Ovary (tissue), 9 donors: Measurements from ENCODE around the gene CALCB. TPM values are rescaled to one million over a fixed set of nuclear protein-coding genes. Genes with fewer than 3 reads are reported as not detected.

ENCODE experiments used
- DNase-seq, 5 donors: peaks; one replicate each; pipeline ENCODE4 v3.0.0-alpha.2; 2019 to 2020
- H3K27ac ChIP-seq, 2 donors: fragments of 200-600 bp; one replicate each; pipeline versions ENCODE4 v1.5.1 to v1.8.0; 2019 to 2022
- H3K27me3 ChIP-seq: fragments of 200-600 bp; one replicate; pipeline ENCODE4 v1.8.0; 2022
- H3K36me3 ChIP-seq: fragments of 200-600 bp; sonication (generic); one replicate; pipeline ENCODE4 v1.5.1; 2019
- H3K4me1 ChIP-seq: one replicate; pipeline ENCODE4 v1.8.1; 2013; ENCODE audit warnings: mild to moderate bottlenecking, moderate library complexity; ENCODE audit not compliant: insufficient read depth
- H3K4me3 ChIP-seq: fragments of 200-600 bp; sonication (generic); one replicate; pipeline ENCODE4 v1.5.1; 2017
- H3K9me3 ChIP-seq, 2 donors: fragments of 200-600 bp in 1 of 2; sonication (generic) in 1 of 2; one replicate each; pipeline versions ENCODE4 v1.5.1 to v1.8.1; 2013 to 2019; ENCODE audit warnings: mild to moderate bottlenecking in 1 of 2, moderate library complexity in 1 of 2
- EP300 ChIP-seq: sonication (generic); formaldehyde crosslinking; IDR thresholded peaks from one replicate; pipeline ENCODE4 v1.6.1; 2017; ENCODE audit warnings: antibody characterized with exemption
- POLR2A ChIP-seq: fragments of 450-650 bp; IDR thresholded peaks from one replicate; pipeline ENCODE4 v1.6.1; 2017; ENCODE audit warnings: antibody characterized with exemption, mild to moderate bottlenecking, moderate library complexity
- WGBS, 3 donors: extraction: QIAGEN DNeasy Blood & Tissue Kit in 1 of 3; methylation state at CpG; one replicate each; pipeline versions ENCODE4 v1.1.5 to v1.1.7; 2013 to 2017; 5-methylcytosine and 5-hydroxymethylcytosine counted together
- intact Hi-C, 4 donors: fragments of 100-400 bp; cut with DNase I; formaldehyde crosslinking; loops; one replicate each; pipeline versions ENCODE4 v1.11.0 to v1.15.1; 2022 to 2023
- polyA plus RNA-seq, 2 donors: library from polyadenylated mRNA; stranded (reverse); fragments of 200-250 nt in 1 of 2; fragments of 350-450 nt in 1 of 2; fragmentation: Illumina TruSeq in 1 of 2; extraction: RNeasy Lipid Tissue Mini Kit (QIAGEN cat#74804) in 1 of 2; gene quantifications; one replicate each; pipeline ENCODE4 v1.2.3, GENCODE V29; 2013 to 2014
- total RNA-seq, 7 donors: library from RNA; depleted of rRNA in 2 of 7; stranded (reverse); fragments of >200 nt in 2 of 7; fragmentation: NEBNext Ultra II Directional in 3 of 7; extraction: Animal tissue kit (Norgen Biotek cat#: 25700) in 3 of 7; gene quantifications; one replicate each; pipeline versions ENCODE4 v1.1.0 to v1.2.4, GENCODE V29; 2016 to 2023
- TF ChIP-seq, protein P1 (sequence below), 3 donors: fragments of 450-650 bp in 2 of 3; fragments of 200-600 bp in 1 of 3; IDR thresholded peaks; one replicate each; pipeline versions ENCODE4 v1.5.1 to v1.8.0; 2016 to 2022; ENCODE audit warnings: antibody characterized with exemption in 3 of 3, mild to moderate bottlenecking in 1 of 3
- donor health status: DM: no; HTN: no; CAD: no; lungs with moderate emphysema.
- donor health status: DM: no; HTN: no; CAD: no.
- donor health status: Bipolar disorder and iron deficiency.
- donor health status: DM: yes; HTN: yes; CAD: no.
- donor health status: DM: no; HTN: no; CAD: no.
- donor health status: DM: yes; HTN: yes; CAD: no.

Gene CALCB
- total and polyA plus RNA-seq, 9 donors: 0.02 to 0.23 (median 0.08) TPM; not detected in 6

GRCh38 chr11:15072551-15073143 is 746 bp upstream of the CALCB start:
- Histone ChIP-seq H3K27me3 (no peaks in the 10 kb centered on the region), H3K27ac (no peak overlapping the region), H3K9me3 (no peaks in the 10 kb centered on the region), H3K4me3 (no peak overlapping the region), H3K4me1 (peaks cover 1% of the 10 kb centered on the region), H3K36me3 (no peaks in the 10 kb centered on the region)
- TF ChIP-seq POLR2A (no peak), EP300 (no peak)
- TF ChIP-seq, protein P1, sequence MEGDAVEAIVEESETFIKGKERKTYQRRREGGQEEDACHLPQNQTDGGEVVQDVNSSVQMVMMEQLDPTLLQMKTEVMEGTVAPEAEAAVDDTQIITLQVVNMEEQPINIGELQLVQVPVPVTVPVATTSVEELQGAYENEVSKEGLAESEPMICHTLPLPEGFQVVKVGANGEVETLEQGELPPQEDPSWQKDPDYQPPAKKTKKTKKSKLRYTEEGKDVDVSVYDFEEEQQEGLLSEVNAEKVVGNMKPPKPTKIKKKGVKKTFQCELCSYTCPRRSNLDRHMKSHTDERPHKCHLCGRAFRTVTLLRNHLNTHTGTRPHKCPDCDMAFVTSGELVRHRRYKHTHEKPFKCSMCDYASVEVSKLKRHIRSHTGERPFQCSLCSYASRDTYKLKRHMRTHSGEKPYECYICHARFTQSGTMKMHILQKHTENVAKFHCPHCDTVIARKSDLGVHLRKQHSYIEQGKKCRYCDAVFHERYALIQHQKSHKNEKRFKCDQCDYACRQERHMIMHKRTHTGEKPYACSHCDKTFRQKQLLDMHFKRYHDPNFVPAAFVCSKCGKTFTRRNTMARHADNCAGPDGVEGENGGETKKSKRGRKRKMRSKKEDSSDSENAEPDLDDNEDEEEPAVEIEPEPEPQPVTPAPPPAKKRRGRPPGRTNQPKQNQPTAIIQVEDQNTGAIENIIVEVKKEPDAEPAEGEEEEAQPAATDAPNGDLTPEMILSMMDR (IDR thresholded peaks at IDR 0.05): no peak
- intact Hi-C loops: no loop called here
- no peak for DNase-seq
- WGBS, 3 donors: 76 to 80% (median 78%) methylated on average over 22 to 23 of the region's 23 CpGs

- H3K27me3 ChIP-seq: no peaks in the 10 kb centered on the region
- H3K4me3 ChIP-seq: no peak overlapping the region
- 2 to 3% (median 3%) methylated on average over 26 to 33 of the region's 33 CpGs for WGBS, 3 donors
- intact Hi-C loops: no loop called here
- no peaks in the 10 kb centered on the region for H3K36me3 ChIP-seq
- no peaks in the 10 kb centered on the region for H3K9me3 ChIP-seq
- H3K4me1 ChIP-seq: peaks cover 1% of the 10 kb centered on the region
- peak in 4 of 5 donors; percentile 26 to 73 (median 34) for DNase-seq
- no peak overlapping the region for H3K27ac ChIP-seq
- no peak for TF ChIP-seq EP300
- TF ChIP-seq, protein P1 (IDR thresholded peaks at IDR 0.05): no peak
- no peak for TF ChIP-seq POLR2A
Observed at GRCh38 chr11:15074206-15075161, 1.1 kb downstream of the CALCB start.

DNA sequence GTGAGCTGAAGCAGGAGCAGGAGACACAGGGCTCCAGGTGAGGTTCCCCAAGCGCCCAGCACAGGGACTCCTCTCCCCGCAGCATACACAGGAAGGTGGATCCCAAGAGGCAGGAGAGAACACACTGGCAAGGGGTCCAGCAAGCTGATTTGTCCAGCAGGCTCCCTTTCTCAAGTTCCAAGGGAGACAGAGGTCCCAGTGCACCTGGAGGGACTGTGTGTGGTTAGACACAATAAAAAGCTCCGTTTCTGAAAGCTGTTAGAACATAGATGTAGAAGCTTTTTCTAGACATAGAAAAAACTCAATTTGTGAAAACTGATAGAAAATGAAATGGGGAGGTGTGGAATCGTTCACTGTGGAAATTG is 1.8 kb downstream of the CALCB start:
- no peaks in the 10 kb centered on the region for H3K9me3 ChIP-seq
- TF ChIP-seq POLR2A (no peak), EP300 (no peak)
- TF ChIP-seq, protein P1 (IDR thresholded peaks at IDR 0.05): no peak
- intact Hi-C loops: no loop called here
- H3K36me3 ChIP-seq: no peaks in the 10 kb centered on the region
- no peaks in the 10 kb centered on the region for H3K27me3 ChIP-seq
- H3K4me1 ChIP-seq: peaks cover 1% of the 10 kb centered on the region
- H3K27ac ChIP-seq: no peak overlapping the region
- WGBS, 3 donors: 31 to 37% (median 33%) methylated on average over 4 of the region's 4 CpGs
- no peak overlapping the region for H3K4me3 ChIP-seq
- DNase-seq: no peak

- intact Hi-C loops: no loop called here
- no peak overlapping the region for H3K4me3 ChIP-seq
- H3K27me3 ChIP-seq: no peaks in the 10 kb centered on the region
- H3K27ac ChIP-seq: no peak overlapping the region
- no peaks in the 10 kb centered on the region for H3K4me1 ChIP-seq
- no peaks in the 10 kb centered on the region for H3K36me3 ChIP-seq
- TF ChIP-seq, protein P1 (IDR thresholded peaks at IDR 0.05): no peak
- TF ChIP-seq POLR2A (no peak), EP300 (no peak)
- no peaks in the 10 kb centered on the region for H3K9me3 ChIP-seq
- no peak for DNase-seq
Observed at GRCh38 chr11:15091175-15091574, 17.8 kb downstream of the CALCB start.
